ENCODE data around the gene CLDN5. TPM values are rescaled to one million over a fixed set of nuclear protein-coding genes. Genes with fewer than 3 reads are reported as not detected.

The CLDN5 gene
- polyA plus RNA-seq, 1 donor from 2014 or later, result 0.66 TPM

- H3K4me2 ChIP-seq (ENCODE audit: low read length), result no peak overlapping the region
- H3K4me3 ChIP-seq (ENCODE audit: low read length), result no peak overlapping the region
- H3K36me3 ChIP-seq (ENCODE audit: insufficient read depth, low read length), result no peaks in the 10 kb centered on the region
- H4K20me1 ChIP-seq (ENCODE audit: insufficient read depth), result no peaks in the 10 kb centered on the region
- no peak overlapping the region for H2AFZ ChIP-seq (ENCODE audit: low read depth, low read length)
- no peaks in the 10 kb centered on the region for H3K9me2 ChIP-seq (ENCODE audit: insufficient read depth, low read length)
- H3F3A ChIP-seq (ENCODE audit: insufficient read depth, low read length, poor library complexity, severe bottlenecking), result no peaks in the 10 kb centered on the region
- no peak overlapping the region for H3K27ac ChIP-seq (ENCODE audit: low read length)
- no peaks in the 10 kb centered on the region for H3K79me2 ChIP-seq (replicated peaks; ENCODE audit: insufficient read depth, low read length)
- peaks cover 15% of the 10 kb centered on the region for H3K27me3 ChIP-seq (ENCODE audit: insufficient read depth, low read depth, low read length)
- H3K9me3 ChIP-seq (ENCODE audit: low read length), result no peaks in the 10 kb centered on the region
- H3K9ac ChIP-seq (ENCODE audit: low read length), result no peak overlapping the region
- TF ChIP-seq EP300 (conservative IDR thresholded peaks at IDR 0.05; ENCODE audit: poor library complexity, severe bottlenecking), result no peak
- TF ChIP-seq, protein P1, sequence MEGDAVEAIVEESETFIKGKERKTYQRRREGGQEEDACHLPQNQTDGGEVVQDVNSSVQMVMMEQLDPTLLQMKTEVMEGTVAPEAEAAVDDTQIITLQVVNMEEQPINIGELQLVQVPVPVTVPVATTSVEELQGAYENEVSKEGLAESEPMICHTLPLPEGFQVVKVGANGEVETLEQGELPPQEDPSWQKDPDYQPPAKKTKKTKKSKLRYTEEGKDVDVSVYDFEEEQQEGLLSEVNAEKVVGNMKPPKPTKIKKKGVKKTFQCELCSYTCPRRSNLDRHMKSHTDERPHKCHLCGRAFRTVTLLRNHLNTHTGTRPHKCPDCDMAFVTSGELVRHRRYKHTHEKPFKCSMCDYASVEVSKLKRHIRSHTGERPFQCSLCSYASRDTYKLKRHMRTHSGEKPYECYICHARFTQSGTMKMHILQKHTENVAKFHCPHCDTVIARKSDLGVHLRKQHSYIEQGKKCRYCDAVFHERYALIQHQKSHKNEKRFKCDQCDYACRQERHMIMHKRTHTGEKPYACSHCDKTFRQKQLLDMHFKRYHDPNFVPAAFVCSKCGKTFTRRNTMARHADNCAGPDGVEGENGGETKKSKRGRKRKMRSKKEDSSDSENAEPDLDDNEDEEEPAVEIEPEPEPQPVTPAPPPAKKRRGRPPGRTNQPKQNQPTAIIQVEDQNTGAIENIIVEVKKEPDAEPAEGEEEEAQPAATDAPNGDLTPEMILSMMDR (IDR thresholded peaks at IDR 0.05; ENCODE audit: poor library complexity, severe bottlenecking), result no peak
- no peak for TF ChIP-seq MXI1 (conservative IDR thresholded peaks at IDR 0.05; ENCODE audit: poor library complexity, severe bottlenecking)
- no peak for TF ChIP-seq RAD21 (conservative IDR thresholded peaks at IDR 0.05)
- no peak for TF ChIP-seq TAF1 (IDR thresholded peaks at IDR 0.05; ENCODE audit: low read depth)
- TF ChIP-seq EZH2 (IDR thresholded peaks at IDR 0.05; ENCODE audit: borderline replicate concordance, insufficient read depth, low read length, poor library complexity, severe bottlenecking), result no peak
- no peak for TF ChIP-seq POLR2AphosphoS5 (IDR thresholded peaks at IDR 0.05)
- no peak for TF ChIP-seq SMC3 (conservative IDR thresholded peaks at IDR 0.05; ENCODE audit: poor library complexity)
- no peak for TF ChIP-seq REST (IDR thresholded peaks at IDR 0.05; ENCODE audit: borderline replicate concordance)
Measured at GRCh38 chr22:19517919-19518611, 6.1 kb downstream of the CLDN5 start.

DNA sequence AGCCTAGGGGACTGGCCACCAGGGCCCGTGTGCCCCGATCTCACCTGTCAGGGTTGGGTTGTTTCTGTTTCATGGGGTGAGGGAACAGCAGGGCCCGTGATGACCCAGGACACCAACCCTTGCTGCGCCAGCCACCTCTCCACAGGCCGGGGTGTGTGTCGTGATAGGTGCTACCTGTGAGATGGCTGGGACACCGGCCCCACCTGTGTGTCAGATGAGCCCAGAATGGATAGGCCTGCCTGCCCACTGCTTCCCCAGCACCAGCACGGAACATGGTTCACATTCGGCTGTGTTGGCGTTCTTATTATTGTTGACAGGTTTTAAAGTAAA lies 7.1 kb downstream of the CLDN5 start:
- H3K79me2 ChIP-seq (replicated peaks; ENCODE audit: insufficient read depth, low read length), result no peaks in the 10 kb centered on the region
- TF ChIP-seq TAF1 (IDR thresholded peaks at IDR 0.05; ENCODE audit: low read depth) (no peak), REST (IDR thresholded peaks at IDR 0.05; ENCODE audit: borderline replicate concordance) (no peak), SMC3 (conservative IDR thresholded peaks at IDR 0.05; ENCODE audit: poor library complexity) (no peak), EZH2 (IDR thresholded peaks at IDR 0.05; ENCODE audit: borderline replicate concordance, insufficient read depth, low read length, poor library complexity, severe bottlenecking) (no peak), POLR2AphosphoS5 (IDR thresholded peaks at IDR 0.05) (no peak), MXI1 (conservative IDR thresholded peaks at IDR 0.05; ENCODE audit: poor library complexity, severe bottlenecking) (no peak), RAD21 (conservative IDR thresholded peaks at IDR 0.05) (no peak)
- TF ChIP-seq, protein P1 (IDR thresholded peaks at IDR 0.05; ENCODE audit: poor library complexity, severe bottlenecking), result no peak
- no peak overlapping the region for H3K4me2 ChIP-seq (ENCODE audit: low read length)
- peaks cover 5% of the 10 kb centered on the region for H3K27me3 ChIP-seq (ENCODE audit: insufficient read depth, low read depth, low read length)
- no peak overlapping the region for H3K4me3 ChIP-seq (ENCODE audit: low read length)
- no peaks in the 10 kb centered on the region for H3F3A ChIP-seq (ENCODE audit: insufficient read depth, low read length, poor library complexity, severe bottlenecking)
- H3K9me2 ChIP-seq (ENCODE audit: insufficient read depth, low read length), result no peaks in the 10 kb centered on the region
- no peak overlapping the region for H3K27ac ChIP-seq (ENCODE audit: low read length)
- no peaks in the 10 kb centered on the region for H3K36me3 ChIP-seq (ENCODE audit: insufficient read depth, low read length)
- H4K20me1 ChIP-seq (ENCODE audit: insufficient read depth), result no peaks in the 10 kb centered on the region
- H2AFZ ChIP-seq (ENCODE audit: low read depth, low read length), result no peak overlapping the region
- H3K9ac ChIP-seq (ENCODE audit: low read length), result no peak overlapping the region
- no peaks in the 10 kb centered on the region for H3K9me3 ChIP-seq (ENCODE audit: low read length)
